Nephron progenitor cell (in vitro differentiated cells): Measurements from ENCODE around the gene SIAH1.
"Not testable (repeated sequence)": the region's sequence is repeated elsewhere in the genome, so short reads cannot be mapped to it uniquely, and the experiment has no call there.

Experiments
- DNase-seq: peaks from one replicate; pipeline ENCODE4 v3.0.0; 2021
- H3K27ac Mint-ChIP-seq: 2 replicates; pipeline ENCODE4 v1.8.0; 2021; ENCODE audit warnings: mild to moderate bottlenecking, moderate library complexity, mixed read lengths
- H3K27me3 Mint-ChIP-seq: 2 replicates; pipeline ENCODE4 v1.8.0; 2021; ENCODE audit warnings: mild to moderate bottlenecking, low read depth, mixed read lengths; ENCODE audit not compliant: poor library complexity
- H3K36me3 Mint-ChIP-seq: 2 replicates; pipeline ENCODE4 v1.8.0; 2021; ENCODE audit warnings: low read depth, mixed read lengths
- H3K4me1 Mint-ChIP-seq: 2 replicates; pipeline ENCODE4 v1.8.0; 2021; ENCODE audit warnings: mixed read lengths
- H3K4me3 Mint-ChIP-seq: 2 replicates; pipeline ENCODE4 v1.8.0; 2021; ENCODE audit warnings: mild to moderate bottlenecking, moderate library complexity, mixed read lengths
- H3K9me3 Mint-ChIP-seq: 2 replicates; pipeline ENCODE4 v1.8.0; 2021; ENCODE audit warnings: mild to moderate bottlenecking, moderate library complexity, mixed read lengths
- TF ChIP-seq, protein P1 (sequence below): fragments of 200-600 bp; sonication (generic); IDR thresholded peaks from 2 replicates; pipeline ENCODE4 v1.5.0; 2021; ENCODE audit warnings: antibody characterized with exemption

Gene SIAH1

DNA sequence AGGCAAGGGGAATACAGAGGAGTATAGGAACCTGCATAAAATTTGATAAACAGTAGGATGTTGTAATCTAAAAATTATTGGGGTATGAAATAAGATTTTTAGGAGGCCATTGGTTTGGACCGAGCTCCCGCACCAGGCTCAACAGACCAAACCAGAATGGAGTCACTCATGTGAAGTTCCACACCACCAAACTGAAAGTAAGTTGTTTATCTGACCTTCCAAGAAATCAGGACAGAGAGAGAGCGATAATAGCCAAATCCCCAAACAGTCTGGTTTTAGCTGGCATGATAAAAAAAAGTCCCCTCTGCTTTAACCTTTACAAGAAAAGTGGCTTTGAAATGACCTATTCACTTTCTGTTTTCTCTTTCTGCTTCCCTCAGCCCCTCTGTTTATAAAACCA is 45.7 kb upstream of the SIAH1 start:
- TF ChIP-seq, protein P1, sequence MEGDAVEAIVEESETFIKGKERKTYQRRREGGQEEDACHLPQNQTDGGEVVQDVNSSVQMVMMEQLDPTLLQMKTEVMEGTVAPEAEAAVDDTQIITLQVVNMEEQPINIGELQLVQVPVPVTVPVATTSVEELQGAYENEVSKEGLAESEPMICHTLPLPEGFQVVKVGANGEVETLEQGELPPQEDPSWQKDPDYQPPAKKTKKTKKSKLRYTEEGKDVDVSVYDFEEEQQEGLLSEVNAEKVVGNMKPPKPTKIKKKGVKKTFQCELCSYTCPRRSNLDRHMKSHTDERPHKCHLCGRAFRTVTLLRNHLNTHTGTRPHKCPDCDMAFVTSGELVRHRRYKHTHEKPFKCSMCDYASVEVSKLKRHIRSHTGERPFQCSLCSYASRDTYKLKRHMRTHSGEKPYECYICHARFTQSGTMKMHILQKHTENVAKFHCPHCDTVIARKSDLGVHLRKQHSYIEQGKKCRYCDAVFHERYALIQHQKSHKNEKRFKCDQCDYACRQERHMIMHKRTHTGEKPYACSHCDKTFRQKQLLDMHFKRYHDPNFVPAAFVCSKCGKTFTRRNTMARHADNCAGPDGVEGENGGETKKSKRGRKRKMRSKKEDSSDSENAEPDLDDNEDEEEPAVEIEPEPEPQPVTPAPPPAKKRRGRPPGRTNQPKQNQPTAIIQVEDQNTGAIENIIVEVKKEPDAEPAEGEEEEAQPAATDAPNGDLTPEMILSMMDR = no peak
- peaks cover 10% of the 10 kb centered on the region for H3K27me3 Mint-ChIP-seq
- peaks cover 8% of the 10 kb centered on the region for H3K9me3 Mint-ChIP-seq
- no peaks in the 10 kb centered on the region for H3K36me3 Mint-ChIP-seq
- no peak overlapping the region for H3K4me3 Mint-ChIP-seq
- DNase-seq = no peak
- H3K4me1 Mint-ChIP-seq = peaks cover 37% of the 10 kb centered on the region
- no peak overlapping the region for H3K27ac Mint-ChIP-seq

DNA sequence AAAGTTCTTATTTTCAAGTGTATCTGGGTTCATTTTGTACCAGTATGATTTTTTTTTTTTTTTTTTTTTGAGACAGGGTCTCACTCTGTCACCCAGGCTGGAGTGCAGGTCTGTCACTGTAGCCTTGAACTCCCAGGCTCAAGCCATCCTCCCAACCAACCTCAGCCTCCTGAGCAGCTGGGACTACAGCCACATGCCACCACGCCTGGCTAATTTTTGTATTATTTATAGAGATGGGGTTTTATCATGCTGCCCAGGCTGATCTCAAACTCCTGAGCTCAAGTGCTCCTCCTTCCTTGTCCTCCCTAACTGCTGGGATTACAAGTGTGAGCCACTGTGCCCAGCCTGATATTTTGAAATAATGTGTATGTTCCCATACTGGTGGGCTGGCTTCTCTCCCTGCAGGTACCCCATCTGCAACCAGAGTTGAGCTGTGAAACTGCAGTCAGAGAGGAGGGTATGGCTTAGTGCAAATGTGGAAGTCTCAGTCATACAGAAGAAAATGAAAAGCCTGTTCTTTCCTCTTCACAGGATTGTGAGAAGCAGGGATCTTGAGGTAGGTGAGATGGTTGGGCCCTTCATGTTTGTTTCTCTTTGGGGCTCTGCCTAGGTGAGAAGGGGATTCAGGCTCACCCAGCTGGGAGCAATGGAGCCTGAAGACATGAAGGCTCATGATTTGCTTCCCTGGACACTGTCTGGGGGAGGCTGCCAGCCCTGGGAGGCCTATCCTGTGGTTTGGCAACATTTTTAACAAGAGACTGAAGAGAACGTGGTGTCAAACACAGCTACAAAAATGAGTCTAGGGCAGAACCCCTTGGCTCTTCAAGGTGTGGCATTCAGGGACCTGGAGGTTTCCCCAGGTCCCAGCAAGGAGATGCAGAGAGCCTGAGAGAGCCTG is 41.3 kb upstream of the SIAH1 start:
- Mint-ChIP-seq H3K27ac (peak overlapping the region; percentile 47), H3K4me1 (peaks cover 27% of the 10 kb centered on the region), H3K9me3 (peaks cover 8% of the 10 kb centered on the region), H3K36me3 (no peaks in the 10 kb centered on the region), H3K27me3 (peaks cover 10% of the 10 kb centered on the region), H3K4me3 (peak overlapping the region; percentile 45)
- TF ChIP-seq, protein P1 = no peak
- no peak for DNase-seq

DNA sequence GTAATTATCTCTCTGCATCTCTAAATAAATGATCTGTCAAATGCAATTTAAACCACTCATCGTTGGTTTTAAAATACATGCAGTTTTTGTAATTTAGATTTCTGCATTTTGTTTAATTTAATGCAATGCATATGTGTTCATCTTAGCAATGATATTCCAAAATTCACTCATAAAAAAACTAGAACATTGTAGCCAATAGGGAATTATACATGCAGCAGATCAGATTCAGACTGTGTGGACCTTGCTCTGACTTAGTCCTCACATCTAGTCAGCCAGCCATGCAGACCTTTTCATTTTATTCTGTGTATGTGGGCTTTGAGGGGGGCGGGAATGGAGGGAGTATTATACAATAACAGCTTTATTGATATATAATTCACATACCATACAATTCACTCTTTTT is 37.3 kb upstream of the SIAH1 start:
- H3K4me3 Mint-ChIP-seq = no peak overlapping the region
- H3K27ac Mint-ChIP-seq = no peak overlapping the region
- TF ChIP-seq, protein P1 = no peak
- peaks cover 6% of the 10 kb centered on the region for H3K9me3 Mint-ChIP-seq
- no peaks in the 10 kb centered on the region for H3K36me3 Mint-ChIP-seq
- peaks cover 18% of the 10 kb centered on the region for H3K4me1 Mint-ChIP-seq
- H3K27me3 Mint-ChIP-seq = peaks cover 6% of the 10 kb centered on the region
- no peak for DNase-seq

DNA sequence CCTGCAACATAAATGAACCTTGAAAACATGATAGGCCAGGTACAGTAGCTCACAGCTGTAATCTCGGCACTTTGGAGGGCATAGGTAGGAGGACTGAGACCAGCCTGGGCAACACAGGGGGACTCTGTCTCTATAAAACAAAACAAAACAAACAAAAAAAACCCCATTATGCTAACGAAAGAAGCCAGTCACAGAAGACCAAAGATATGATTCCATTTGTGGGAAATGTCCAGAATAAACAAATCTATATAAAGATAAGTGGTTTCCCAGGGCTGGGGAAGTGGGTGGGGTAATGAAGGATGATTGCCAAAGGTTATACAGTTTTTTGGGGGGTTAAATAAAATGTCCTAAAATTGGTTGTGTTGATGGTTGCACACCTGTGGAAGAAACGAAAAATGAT is 36.5 kb upstream of the SIAH1 start:
- TF ChIP-seq, protein P1 = no peak
- no peak overlapping the region for H3K27ac Mint-ChIP-seq
- no peak for DNase-seq
- H3K4me3 Mint-ChIP-seq = no peak overlapping the region
- peaks cover 7% of the 10 kb centered on the region for H3K9me3 Mint-ChIP-seq
- H3K36me3 Mint-ChIP-seq = no peaks in the 10 kb centered on the region
- peaks cover 5% of the 10 kb centered on the region for H3K27me3 Mint-ChIP-seq
- H3K4me1 Mint-ChIP-seq = peaks cover 10% of the 10 kb centered on the region

DNA sequence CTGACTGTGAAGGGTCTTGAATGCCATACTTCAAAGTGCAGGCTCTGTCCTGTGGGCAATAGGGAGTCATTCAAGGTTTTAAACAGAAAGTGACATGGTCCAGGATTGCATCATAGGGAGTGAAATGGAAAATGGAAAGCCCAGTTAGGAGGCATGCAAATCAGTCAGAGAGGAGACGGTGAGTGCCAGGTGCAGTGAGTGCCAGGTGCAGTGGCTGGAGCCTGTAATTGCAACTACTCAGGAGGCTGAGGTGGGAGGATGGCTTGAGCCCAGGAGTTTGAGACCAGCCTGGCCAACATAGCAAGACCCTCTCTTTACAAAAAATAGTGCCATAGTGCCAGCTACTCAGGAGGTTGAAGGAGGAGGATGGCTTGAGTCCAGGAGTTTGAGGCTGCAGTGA is 35.2 kb upstream of the SIAH1 start:
- H3K36me3 Mint-ChIP-seq = no peaks in the 10 kb centered on the region
- peaks cover 17% of the 10 kb centered on the region for H3K9me3 Mint-ChIP-seq

DNA sequence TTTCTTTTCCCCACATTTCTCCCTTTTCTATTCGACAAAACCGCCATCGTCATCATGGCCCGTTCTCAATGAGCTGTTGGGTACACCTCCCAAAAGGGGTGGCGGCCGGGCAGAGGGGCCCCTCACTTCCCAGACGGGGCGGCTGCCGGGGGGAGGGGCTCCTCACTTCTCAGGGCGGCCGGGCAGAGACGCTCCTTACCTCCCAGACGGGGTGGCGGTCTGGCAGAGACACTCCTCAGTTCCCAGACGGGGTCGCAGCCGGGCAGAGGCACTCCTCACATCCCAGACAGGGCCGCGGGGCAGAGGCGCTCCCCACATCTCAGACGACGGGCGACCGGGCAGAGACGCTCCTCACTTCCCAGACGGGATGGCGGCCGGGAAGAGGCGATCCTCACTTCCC is 31.4 kb upstream of the SIAH1 start:
- not testable (repeated sequence) for H3K4me1 Mint-ChIP-seq, H3K27ac Mint-ChIP-seq, H3K36me3 Mint-ChIP-seq, DNase-seq, H3K4me3 Mint-ChIP-seq, H3K27me3 Mint-ChIP-seq
- peaks cover 17% of the 10 kb centered on the region for H3K9me3 Mint-ChIP-seq

More for the DNA sequence above, 35.2 kb upstream of the SIAH1 start:
- H3K4me3 Mint-ChIP-seq = no peak overlapping the region
- no peaks in the 10 kb centered on the region for H3K27me3 Mint-ChIP-seq
- no peaks in the 10 kb centered on the region for H3K4me1 Mint-ChIP-seq
- DNase-seq = no peak
- H3K27ac Mint-ChIP-seq = no peak overlapping the region
- TF ChIP-seq, protein P1 = no peak
